ENCODE results near the gene ZNF516. TPM values are rescaled to one million over a fixed set of nuclear protein-coding genes. Genes with fewer than 3 reads are reported as not detected.

ZNF516 gene
- total RNA-seq, 5 donors from 2014 or later (not counting 1 experiment from before 2014, with no cell fraction given), result 22.0 to 31.8 (median 25.7) TPM

- Mint-ChIP-seq H3K36me3 (no peaks in the 10 kb centered on the region), H3K27me3 (peaks cover 2 to 8% of the 10 kb centered on the region in 2 donors), H3K4me3 (no peak overlapping the region), H3K9me3 (no peaks in the 10 kb centered on the region), H3K4me1 (peaks cover 4 to 9% (median 8%) of the 10 kb centered on the region in 3 donors), H3K27ac (no peak overlapping the region)
- H3K27ac ChIP-seq (ENCODE audit: low read length), result no peak overlapping the region
- peaks cover 0 to 27% of the 10 kb centered on the region in 2 experiments for H3K27me3 ChIP-seq (replicated peaks in 1 of 2; ENCODE audit: control insufficient read depth in 2 of 2, extremely low read depth in 1 of 2, insufficient read depth in 2 of 2, low read length in 1 of 2)
- 87% methylated on average over 5 of the region's 7 CpGs for WGBS (ENCODE audit: insufficient coverage)
- ChIA-PET CTCF (no interaction called here), POLR2A (no interaction called here)
- H3K36me3 ChIP-seq (ENCODE audit: control insufficient read depth in 2 of 2, extremely low read depth in 1 of 2, insufficient read depth in 1 of 2, low read length in 1 of 2), result no peaks in the 10 kb centered on the region
- ATAC-seq (replicated peaks in 1 of 4) (no peak), DNase-seq (no peak)
- no peak overlapping the region for H3K4me3 ChIP-seq (ENCODE audit: control insufficient read depth in 1 of 2, extremely low read depth in 1 of 2, low read length in 1 of 2)
- no peaks in the 10 kb centered on the region for H3K9me3 ChIP-seq
- H3K4me1 ChIP-seq (ENCODE audit: control insufficient read depth in 1 of 2, extremely low read depth in 1 of 2, insufficient read depth in 2 of 2, low read length in 2 of 2), result peaks cover 0 to 11% of the 10 kb centered on the region in 2 experiments
Observed at GRCh38 chr18:76347341-76347740, 147.7 kb downstream of the ZNF516 start.

- CTCF ChIA-PET, result no interaction called here
- DNase-seq, result no peak
- Mint-ChIP-seq H3K4me3 (no peak overlapping the region), H3K36me3 (no peaks in the 10 kb centered on the region), H3K27ac (no peak overlapping the region), H3K4me1 (peaks cover 4 to 9% (median 8%) of the 10 kb centered on the region in 3 donors), H3K9me3 (no peaks in the 10 kb centered on the region), H3K27me3 (peaks cover 2 to 8% of the 10 kb centered on the region in 2 donors)
- no peak overlapping the region for H3K27ac ChIP-seq (ENCODE audit: low read length)
- H3K36me3 ChIP-seq (ENCODE audit: control insufficient read depth in 2 of 2, extremely low read depth in 1 of 2, insufficient read depth in 1 of 2, low read length in 1 of 2), result no peaks in the 10 kb centered on the region
- POLR2A ChIA-PET, result no interaction called here
- ATAC-seq (replicated peaks in 1 of 4), result no peak
- H3K27me3 ChIP-seq (replicated peaks in 1 of 2; ENCODE audit: control insufficient read depth in 2 of 2, extremely low read depth in 1 of 2, insufficient read depth in 2 of 2, low read length in 1 of 2), result peaks cover 0 to 27% of the 10 kb centered on the region in 2 experiments
- no peak overlapping the region for H3K4me3 ChIP-seq (ENCODE audit: control insufficient read depth in 1 of 2, extremely low read depth in 1 of 2, low read length in 1 of 2)
- H3K9me3 ChIP-seq, result no peaks in the 10 kb centered on the region
- peaks cover 0 to 11% of the 10 kb centered on the region in 2 experiments for H3K4me1 ChIP-seq (ENCODE audit: control insufficient read depth in 1 of 2, extremely low read depth in 1 of 2, insufficient read depth in 2 of 2, low read length in 2 of 2)
- WGBS (ENCODE audit: insufficient coverage), result 91% methylated on average over 28 of the region's 29 CpGs
Observed at GRCh38 chr18:76346490-76347130, 148.4 kb downstream of the ZNF516 start.

GRCh38 chr18:76345901-76346300 is 149.1 kb downstream of the ZNF516 start:
- H3K4me1 Mint-ChIP-seq, result peaks cover 4 to 9% (median 8%) of the 10 kb centered on the region in 3 donors
- no peak overlapping the region for H3K4me3 Mint-ChIP-seq
- DNase-seq, result no peak
- H3K27ac Mint-ChIP-seq, result no peak overlapping the region
- no peaks in the 10 kb centered on the region for H3K9me3 ChIP-seq
- H3K4me3 ChIP-seq (ENCODE audit: control insufficient read depth in 1 of 2, extremely low read depth in 1 of 2, low read length in 1 of 2), result no peak overlapping the region
- no peak for ATAC-seq (replicated peaks in 1 of 4)
- ChIA-PET POLR2A (no interaction called here), CTCF (interaction anchor here in 1 of 2 donors (0.6 kb wide), 1 partner anchor 1944 kb away, joined by 3 read pairs; no protein-coding TSS in a partner anchor)
- H3K9me3 Mint-ChIP-seq, result peaks cover 0 to under 1% (median under 1%) of the 10 kb centered on the region in 3 donors
- peaks cover 0 to 27% of the 10 kb centered on the region in 2 experiments for H3K27me3 ChIP-seq (replicated peaks in 1 of 2; ENCODE audit: control insufficient read depth in 2 of 2, extremely low read depth in 1 of 2, insufficient read depth in 2 of 2, low read length in 1 of 2)
- H3K4me1 ChIP-seq (ENCODE audit: control insufficient read depth in 1 of 2, extremely low read depth in 1 of 2, insufficient read depth in 2 of 2, low read length in 2 of 2), result peaks cover 0 to 11% of the 10 kb centered on the region in 2 experiments
- no peaks in the 10 kb centered on the region for H3K36me3 Mint-ChIP-seq
- H3K36me3 ChIP-seq (ENCODE audit: control insufficient read depth in 2 of 2, extremely low read depth in 1 of 2, insufficient read depth in 1 of 2, low read length in 1 of 2), result no peaks in the 10 kb centered on the region
- H3K27me3 Mint-ChIP-seq, result peaks cover 2 to 8% of the 10 kb centered on the region in 2 donors
- H3K27ac ChIP-seq (ENCODE audit: low read length), result no peak overlapping the region
- WGBS (ENCODE audit: insufficient coverage), result 97% methylated on average over 3 of the region's 4 CpGs

GRCh38 chr18:76343938-76344569 is 151.0 kb downstream of the ZNF516 start:
- Histone ChIP-seq H3K27ac (ENCODE audit: low read length) (no peak overlapping the region), H3K4me1 (ENCODE audit: control insufficient read depth in 1 of 2, extremely low read depth in 1 of 2, insufficient read depth in 2 of 2, low read length in 2 of 2) (peaks cover 0 to 6% of the 10 kb centered on the region in 2 experiments), H3K36me3 (ENCODE audit: control insufficient read depth in 2 of 2, extremely low read depth in 1 of 2, insufficient read depth in 1 of 2, low read length in 1 of 2) (no peaks in the 10 kb centered on the region), H3K4me3 (ENCODE audit: control insufficient read depth in 1 of 2, extremely low read depth in 1 of 2, low read length in 1 of 2) (no peak overlapping the region), H3K27me3 (replicated peaks in 1 of 2; ENCODE audit: control insufficient read depth in 2 of 2, extremely low read depth in 1 of 2, insufficient read depth in 2 of 2, low read length in 1 of 2) (peaks cover 0 to 24% of the 10 kb centered on the region in 2 experiments), H3K9me3 (peaks cover 4% of the 10 kb centered on the region)
- Mint-ChIP-seq H3K9me3 (peaks cover 0 to 10% (median 10%) of the 10 kb centered on the region in 3 donors), H3K36me3 (no peaks in the 10 kb centered on the region), H3K4me1 (peaks cover 2 to 5% (median 4%) of the 10 kb centered on the region in 3 donors), H3K27me3 (peaks cover under 1 to 5% of the 10 kb centered on the region in 2 donors), H3K4me3 (no peak overlapping the region), H3K27ac (no peak overlapping the region)
- DNase-seq (no peak), ATAC-seq (replicated peaks in 1 of 4) (no peak)
- POLR2A ChIA-PET, result no interaction called here
- WGBS (ENCODE audit: insufficient coverage), result 94% methylated on average over 3 of the region's 3 CpGs
- CTCF ChIA-PET, result no interaction called here

- H3K36me3 Mint-ChIP-seq, result no peaks in the 10 kb centered on the region
- no peaks in the 10 kb centered on the region for H3K36me3 ChIP-seq (ENCODE audit: control insufficient read depth in 2 of 2, extremely low read depth in 1 of 2, insufficient read depth in 1 of 2, low read length in 1 of 2)
- H3K27me3 ChIP-seq (replicated peaks in 1 of 2; ENCODE audit: control insufficient read depth in 2 of 2, extremely low read depth in 1 of 2, insufficient read depth in 2 of 2, low read length in 1 of 2), result peaks cover 0 to 2% of the 10 kb centered on the region in 2 experiments
- no peak for DNase-seq
- peaks cover 4% of the 10 kb centered on the region for H3K9me3 ChIP-seq
- no peak overlapping the region for H3K27ac ChIP-seq (ENCODE audit: low read length)
- H3K4me3 ChIP-seq (ENCODE audit: control insufficient read depth in 1 of 2, extremely low read depth in 1 of 2, low read length in 1 of 2), result no peak overlapping the region
- H3K27ac Mint-ChIP-seq, result no peak overlapping the region
- no peaks in the 10 kb centered on the region for H3K4me1 ChIP-seq (ENCODE audit: control insufficient read depth in 1 of 2, extremely low read depth in 1 of 2, insufficient read depth in 2 of 2, low read length in 2 of 2)
- no peak overlapping the region for H3K4me3 Mint-ChIP-seq
- ChIA-PET POLR2A (no interaction called here), CTCF (no interaction called here)
- no peak for ATAC-seq (replicated peaks in 1 of 4)
- peaks cover 0 to 10% (median 10%) of the 10 kb centered on the region in 3 donors for H3K9me3 Mint-ChIP-seq
- H3K27me3 Mint-ChIP-seq, result peaks cover 2 to 3% of the 10 kb centered on the region in 2 donors
- WGBS (ENCODE audit: insufficient coverage), result no CpG with 5 or more reads among the region's 2 CpGs
- no peaks in the 10 kb centered on the region for H3K4me1 Mint-ChIP-seq
Observed at GRCh38 chr18:76340410-76340809, 154.6 kb downstream of the ZNF516 start.

- Mint-ChIP-seq H3K4me1 (no peaks in the 10 kb centered on the region), H3K27ac (no peak overlapping the region), H3K36me3 (no peaks in the 10 kb centered on the region), H3K9me3 (peaks cover 0 to 10% (median 10%) of the 10 kb centered on the region in 3 donors), H3K4me3 (no peak overlapping the region), H3K27me3 (peaks cover 2 to 3% of the 10 kb centered on the region in 2 donors)
- no peaks in the 10 kb centered on the region for H3K4me1 ChIP-seq (ENCODE audit: control insufficient read depth in 1 of 2, extremely low read depth in 1 of 2, insufficient read depth in 2 of 2, low read length in 2 of 2)
- DNase-seq (no peak), ATAC-seq (replicated peaks in 1 of 4) (no peak)
- peaks cover 4% of the 10 kb centered on the region for H3K9me3 ChIP-seq
- peaks cover 0 to 2% of the 10 kb centered on the region in 2 experiments for H3K27me3 ChIP-seq (replicated peaks in 1 of 2; ENCODE audit: control insufficient read depth in 2 of 2, extremely low read depth in 1 of 2, insufficient read depth in 2 of 2, low read length in 1 of 2)
- WGBS (ENCODE audit: insufficient coverage), result 44% methylated on average over 2 of the region's 2 CpGs
- no peak overlapping the region for H3K4me3 ChIP-seq (ENCODE audit: control insufficient read depth in 1 of 2, extremely low read depth in 1 of 2, low read length in 1 of 2)
- H3K27ac ChIP-seq (ENCODE audit: low read length), result no peak overlapping the region
- H3K36me3 ChIP-seq (ENCODE audit: control insufficient read depth in 2 of 2, extremely low read depth in 1 of 2, insufficient read depth in 1 of 2, low read length in 1 of 2), result no peaks in the 10 kb centered on the region
- ChIA-PET POLR2A (no interaction called here), CTCF (no interaction called here)
Observed at GRCh38 chr18:76339246-76339620, 155.8 kb downstream of the ZNF516 start.

Data from T-cell (primary cell).